GM19328 (cell line): ENCODE data around the gene IPCEF1.

ENCODE experiments used
- ATAC-seq: cut with Tn5 transposase; IDR thresholded peaks from one replicate; pipeline ENCODE4 v1.9.1; 2021; ENCODE audit warnings: mild to moderate bottlenecking, moderate library complexity; ENCODE audit not compliant: unreplicated experiment

The IPCEF1 gene

DNA sequence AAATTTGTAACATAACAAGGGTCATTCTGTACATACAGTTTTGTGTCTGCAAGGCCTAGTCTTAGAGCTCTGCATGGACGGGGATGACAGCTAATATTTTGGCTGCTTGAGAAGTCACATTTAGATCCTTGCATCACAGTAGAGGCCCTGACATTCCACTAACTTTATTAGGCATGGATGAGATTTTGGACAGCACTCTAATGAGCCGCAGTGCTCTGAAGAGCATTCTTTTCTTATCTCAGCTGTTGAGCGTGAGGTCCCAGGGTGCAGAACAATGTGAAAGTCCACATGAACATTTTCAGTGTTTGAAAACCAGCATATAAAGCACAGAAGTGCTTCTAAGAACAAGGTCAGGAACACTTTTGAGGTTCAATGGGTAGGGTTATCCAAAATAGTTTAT lies 58.9 kb downstream of the IPCEF1 start:
- no peak for ATAC-seq

DNA sequence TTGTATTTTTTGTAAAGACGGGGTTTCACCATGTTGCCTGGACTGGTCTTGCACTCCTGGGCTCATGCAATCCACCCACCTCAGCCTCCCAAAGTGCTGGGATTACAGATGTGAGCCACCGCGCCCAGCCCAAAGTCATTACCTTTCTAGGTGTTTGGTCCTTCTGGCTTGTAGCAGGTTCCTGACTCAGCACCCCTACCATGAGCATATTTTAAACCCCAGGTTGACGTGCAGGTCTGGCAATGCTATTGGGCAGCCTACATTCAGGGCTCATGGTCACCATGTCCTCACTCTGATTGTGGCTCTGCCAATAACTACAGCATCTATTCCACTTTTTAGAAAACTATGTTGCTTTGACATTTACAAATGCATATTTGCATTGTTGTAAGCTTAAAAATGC lies 59.4 kb downstream of the IPCEF1 start:
- ATAC-seq = no peak

DNA sequence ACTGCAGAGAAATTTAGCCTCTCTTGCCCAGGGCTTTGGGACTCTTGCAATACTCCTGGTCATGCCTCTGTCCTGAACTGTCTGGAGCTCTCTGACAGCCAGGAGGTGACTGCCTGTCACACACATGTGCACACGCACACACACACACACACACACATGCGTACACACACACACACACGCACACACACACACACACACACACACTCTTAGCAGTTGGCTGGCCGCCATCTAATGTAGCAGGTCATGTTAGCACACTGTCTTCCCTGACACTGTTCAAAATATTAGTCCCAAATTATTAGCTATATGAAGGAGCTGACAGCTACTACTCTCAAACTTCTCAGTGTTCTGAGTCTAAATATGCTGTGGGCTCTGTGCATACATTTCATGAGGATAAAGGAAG lies 60.9 kb downstream of the IPCEF1 start:
- ATAC-seq = no peak

DNA sequence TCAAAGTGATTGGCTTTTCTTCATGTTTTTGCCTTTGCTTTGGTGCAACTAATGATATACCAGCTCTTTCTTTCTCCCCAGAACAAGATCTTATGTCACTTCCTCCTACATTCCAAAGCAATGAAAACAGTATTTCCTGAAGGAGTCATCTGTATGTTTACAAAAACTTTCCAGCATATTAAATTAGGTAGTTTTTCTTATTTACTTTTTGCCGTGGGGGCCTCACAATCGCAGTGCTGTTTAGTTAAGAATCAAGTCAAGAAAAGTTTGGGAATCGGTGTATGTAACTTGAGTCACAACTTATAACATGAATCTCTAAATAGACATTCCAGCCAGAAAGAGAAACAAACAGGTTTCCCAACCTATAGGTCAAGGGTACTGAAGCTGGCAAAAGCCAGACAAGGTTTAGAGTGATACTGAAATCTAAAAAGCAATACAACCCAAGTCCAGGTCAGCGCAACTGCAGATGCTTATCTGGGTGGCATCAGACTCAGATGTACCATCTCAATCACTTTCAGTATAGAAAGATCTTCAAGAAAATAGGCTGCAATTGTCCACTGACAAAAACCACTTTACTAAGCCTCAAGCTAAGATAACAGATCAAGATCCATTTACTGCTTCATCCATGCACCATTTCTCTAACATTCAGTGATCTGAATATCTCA lies 63.6 kb downstream of the IPCEF1 start:
- ATAC-seq = no peak

DNA sequence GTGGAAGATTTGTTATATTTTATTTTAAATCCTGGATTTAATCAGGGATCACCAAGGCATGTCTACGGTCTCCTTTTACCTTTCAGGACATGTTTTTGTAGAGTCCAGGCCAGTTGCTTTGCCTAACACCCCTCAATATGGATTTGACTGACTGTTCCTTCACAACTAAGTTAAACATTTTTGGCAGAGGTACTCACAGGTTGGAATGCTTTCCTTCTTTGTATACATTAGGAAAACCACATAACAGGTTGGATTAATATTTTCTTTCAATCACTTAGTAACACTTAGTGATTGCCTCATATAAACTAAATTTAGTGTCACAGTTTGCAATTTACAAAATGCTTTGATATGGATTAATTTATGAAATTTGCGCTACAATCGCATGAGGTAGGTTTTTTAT lies 64.5 kb downstream of the IPCEF1 start:
- no peak for ATAC-seq

DNA sequence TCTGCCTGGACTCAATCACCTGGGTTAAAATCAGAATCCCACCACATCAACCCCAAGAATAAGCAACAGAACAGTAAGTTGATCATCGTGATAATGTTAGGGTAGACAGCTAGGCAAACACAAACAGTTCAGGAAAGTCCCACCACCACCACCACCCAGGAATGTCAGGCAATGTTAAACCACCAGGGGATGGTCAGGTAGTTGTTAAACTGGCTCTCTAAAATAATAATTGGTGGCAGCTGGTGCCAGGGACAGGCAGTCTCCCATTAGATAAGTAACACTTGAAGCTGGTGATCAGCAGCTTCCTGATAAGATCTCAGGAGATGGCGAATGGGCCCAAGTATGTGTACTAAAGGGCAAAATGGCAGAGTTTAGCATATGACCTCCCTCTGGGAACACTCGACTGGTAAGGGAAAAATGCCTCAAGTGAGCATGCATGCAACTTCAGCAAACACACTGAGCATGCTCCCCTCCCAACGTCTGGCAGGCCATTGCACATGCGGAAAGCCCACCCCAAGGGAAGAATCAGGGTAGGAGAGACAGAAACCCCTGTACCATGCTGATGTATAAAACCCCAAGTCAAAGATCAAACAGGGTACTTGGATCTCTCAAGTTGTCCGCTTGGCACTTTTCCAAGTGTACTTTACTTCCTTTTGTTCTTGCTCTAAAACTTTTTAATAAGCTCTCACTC lies 66.6 kb downstream of the IPCEF1 start:
- no peak for ATAC-seq

DNA sequence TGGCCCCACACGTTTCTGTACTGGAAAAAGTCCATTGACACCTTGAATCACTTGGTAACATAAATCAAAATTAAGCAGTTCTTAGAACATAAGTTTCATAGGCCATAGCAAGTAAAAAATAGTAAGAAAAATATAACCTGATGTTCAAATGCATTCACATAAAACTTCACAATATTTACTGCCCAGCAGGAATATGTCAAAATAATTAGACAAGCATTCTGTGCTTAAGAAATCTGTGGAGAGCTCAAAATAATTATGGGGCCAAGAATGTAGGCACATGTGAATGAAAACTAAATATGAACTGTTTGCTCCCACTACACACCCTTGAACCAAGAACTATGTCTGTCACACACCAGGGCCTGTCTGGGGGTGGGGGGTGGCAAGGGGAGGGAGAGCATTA lies 70.8 kb downstream of the IPCEF1 start:
- ATAC-seq = no peak

DNA sequence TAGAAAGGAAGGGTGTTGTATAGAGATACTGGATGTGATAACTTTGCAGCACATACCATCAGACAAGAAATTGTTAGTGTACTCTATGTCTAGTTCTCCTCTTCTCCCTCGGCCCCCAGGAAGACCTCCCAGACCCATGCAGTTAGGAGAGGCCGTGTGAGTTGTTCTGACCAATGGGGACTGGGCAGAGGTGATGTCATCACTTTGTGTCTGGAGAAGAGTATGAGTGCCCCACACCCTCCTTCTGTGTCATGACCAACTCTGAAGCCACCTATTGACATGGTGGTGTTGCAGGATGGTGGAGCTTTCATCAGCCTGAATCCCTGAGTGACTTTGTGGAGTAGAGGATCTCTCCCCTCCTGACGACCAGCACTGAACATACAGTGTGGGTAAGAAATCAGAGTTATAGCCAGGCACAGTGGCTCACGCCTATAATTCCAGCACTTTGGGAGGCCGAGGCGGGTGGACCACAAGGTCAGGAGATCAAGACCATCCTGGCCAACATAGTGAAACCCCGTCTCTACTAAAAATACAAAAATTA lies 72.2 kb downstream of the IPCEF1 start:
- no peak for ATAC-seq

DNA sequence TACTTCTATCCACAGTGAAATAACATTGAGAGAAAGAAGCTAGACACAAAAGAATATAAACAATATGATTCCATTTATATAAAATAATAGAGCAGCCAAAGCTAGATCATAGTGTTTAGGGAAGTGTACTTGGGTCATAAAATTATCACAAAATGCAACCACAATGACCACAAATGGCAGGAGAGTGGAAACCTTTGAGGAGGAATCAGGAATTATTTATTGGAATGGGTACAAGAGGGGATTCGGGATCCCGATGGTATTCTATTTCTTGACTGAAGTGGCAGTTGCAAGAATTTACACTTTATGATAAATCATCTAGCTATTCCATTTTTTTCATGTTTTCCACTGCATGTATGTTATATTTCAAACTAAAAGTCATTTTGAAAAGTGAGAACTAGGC lies 76.1 kb downstream of the IPCEF1 start:
- ATAC-seq = no peak

DNA sequence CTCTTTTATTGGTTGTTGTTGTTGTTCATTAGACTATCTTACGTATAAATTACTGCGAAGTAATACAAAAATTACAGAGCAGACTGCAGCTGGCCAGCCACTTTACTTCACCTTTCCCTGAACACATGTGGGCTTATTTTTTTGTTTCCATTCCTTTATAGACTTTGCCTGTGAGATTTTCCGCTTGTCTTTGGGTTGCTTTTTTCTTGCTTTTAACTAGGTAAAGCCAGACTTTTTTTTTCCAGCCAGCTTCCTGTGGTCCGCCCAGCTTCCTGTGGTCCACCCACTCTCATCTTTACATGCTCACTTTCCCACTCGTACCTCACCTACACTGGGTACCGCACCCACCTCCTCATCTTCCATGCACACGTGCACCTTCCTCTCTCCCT lies 79.0 kb downstream of the IPCEF1 start:
- no peak for ATAC-seq

DNA sequence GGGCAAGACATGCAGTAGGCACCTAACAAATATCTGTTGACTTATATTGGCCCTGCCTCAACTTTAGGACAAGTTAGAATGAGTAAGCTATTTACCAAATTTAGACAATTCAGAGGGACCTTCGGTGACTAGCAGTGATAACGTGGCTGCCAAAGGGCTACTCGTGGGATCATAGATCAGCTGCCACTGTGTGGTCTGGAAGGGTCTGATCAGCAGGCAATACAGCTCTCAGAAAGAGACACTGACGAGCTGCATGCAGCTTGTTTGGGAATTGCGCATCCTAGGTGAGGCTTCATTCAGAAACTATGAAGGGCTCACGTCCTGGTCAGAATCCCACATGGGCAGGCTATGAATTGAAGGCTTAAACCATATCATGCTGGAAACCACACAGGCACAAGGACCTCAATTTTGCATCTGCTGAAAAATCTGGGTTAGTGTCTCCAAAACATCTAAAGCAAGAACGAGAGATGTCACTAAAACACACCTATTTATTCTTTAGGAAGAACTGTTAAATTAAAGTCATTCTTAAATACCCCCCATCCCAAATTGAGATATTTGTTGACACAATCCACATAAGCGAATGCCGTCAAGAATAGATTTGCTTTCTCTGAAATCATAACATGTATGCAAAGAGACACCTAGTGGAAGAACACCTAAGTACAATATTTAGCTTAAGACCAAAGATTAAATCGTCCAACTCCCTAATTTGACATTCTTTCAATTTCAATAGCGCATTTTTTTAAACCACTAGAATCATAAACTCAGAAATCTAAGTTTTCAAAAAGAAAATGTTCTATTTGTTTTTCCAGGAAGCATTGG lies 79.6 kb downstream of the IPCEF1 start:
- peak; percentile 62 for ATAC-seq

DNA sequence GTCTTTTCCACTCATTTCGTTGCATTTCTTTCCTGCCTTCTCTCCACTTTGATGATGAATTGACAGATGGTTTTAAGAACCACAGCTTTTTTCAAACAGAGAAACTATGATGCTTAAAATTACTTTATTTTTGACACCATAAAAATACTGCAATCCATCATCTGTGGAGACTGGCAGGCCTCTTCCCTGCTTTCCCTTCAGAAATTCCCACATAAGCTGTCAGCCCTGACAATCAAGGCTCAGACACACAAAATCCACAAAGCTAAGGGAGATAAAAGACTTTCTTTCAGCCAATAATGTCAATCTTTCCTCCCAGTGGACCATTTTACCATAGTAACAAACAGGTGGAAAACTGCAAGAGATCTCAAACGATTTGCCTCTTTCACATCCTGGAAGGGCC lies 82.4 kb downstream of the IPCEF1 start:
- ATAC-seq = no peak

DNA sequence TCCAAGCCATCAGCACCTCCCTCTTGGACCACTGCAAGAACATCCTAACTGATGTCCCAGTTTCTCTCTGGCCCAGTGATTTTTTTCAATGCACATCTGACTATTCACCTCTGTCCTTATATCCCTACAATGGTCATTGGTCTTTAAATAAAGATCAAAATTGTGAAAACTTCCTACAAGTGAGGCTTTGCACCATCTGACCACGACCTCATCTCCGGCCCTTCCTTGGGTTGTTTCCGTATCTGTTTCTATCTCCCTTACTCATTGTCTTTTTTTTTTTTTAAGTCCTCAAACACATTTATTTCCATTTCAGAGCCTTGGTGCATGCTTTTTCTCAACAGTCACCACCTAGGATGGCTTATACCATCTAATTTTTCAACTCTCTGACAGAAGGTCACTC lies 88.1 kb downstream of the IPCEF1 start:
- ATAC-seq = no peak

DNA sequence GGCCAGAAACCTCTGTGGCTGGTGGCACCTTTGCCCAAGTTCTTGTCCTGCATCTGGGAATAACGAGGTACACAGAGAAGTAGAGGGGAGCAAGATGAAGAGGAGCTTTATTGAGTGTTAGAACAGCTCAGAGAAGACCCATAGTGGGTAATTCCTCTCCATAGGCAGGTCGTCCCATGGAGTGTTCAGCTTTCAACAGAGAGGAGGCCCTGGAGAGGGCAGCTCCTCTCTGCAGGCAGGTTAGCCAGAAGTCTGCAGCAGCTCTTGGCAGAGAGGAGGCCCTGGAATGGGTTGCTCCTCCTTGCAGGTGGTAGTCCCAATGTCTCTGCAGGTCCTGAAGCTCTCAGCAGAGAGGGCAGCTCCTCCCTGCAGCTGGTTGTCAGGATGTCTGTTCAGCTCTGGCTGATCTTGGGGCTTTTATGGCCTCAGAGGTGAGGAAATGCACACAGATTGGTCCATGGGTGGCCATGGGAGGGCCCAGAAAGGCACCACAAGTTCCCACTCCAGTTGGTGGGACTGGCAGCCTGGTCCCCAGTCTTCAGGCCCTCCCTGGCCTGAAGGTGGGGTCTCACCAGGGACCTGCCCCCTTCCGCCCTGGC lies 89.0 kb downstream of the IPCEF1 start:
- no peak for ATAC-seq

DNA sequence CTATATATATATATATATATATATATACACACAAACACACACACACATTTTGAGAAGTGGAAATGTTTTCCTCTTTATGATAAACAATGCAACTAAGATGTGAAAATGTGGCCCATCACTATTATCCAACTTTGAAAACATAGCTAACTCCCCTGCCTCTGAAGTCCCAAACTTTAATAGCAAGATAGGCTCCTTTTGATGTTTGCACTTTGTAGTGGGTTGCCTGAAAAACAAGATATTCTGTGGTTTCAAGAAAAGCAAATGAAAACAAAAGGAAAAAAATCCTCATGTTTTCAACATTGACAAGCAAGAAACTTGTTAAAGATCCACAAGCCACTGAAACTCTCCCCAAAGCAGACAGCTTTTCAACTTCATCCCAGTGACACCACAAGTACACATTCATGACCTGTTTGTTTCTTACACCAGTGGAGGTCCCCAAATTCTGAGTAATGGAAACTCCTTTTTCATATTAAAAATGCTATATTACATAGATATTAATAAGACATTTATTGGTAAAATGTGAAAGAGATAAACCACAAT lies 90.0 kb downstream of the IPCEF1 start:
- no peak for ATAC-seq

DNA sequence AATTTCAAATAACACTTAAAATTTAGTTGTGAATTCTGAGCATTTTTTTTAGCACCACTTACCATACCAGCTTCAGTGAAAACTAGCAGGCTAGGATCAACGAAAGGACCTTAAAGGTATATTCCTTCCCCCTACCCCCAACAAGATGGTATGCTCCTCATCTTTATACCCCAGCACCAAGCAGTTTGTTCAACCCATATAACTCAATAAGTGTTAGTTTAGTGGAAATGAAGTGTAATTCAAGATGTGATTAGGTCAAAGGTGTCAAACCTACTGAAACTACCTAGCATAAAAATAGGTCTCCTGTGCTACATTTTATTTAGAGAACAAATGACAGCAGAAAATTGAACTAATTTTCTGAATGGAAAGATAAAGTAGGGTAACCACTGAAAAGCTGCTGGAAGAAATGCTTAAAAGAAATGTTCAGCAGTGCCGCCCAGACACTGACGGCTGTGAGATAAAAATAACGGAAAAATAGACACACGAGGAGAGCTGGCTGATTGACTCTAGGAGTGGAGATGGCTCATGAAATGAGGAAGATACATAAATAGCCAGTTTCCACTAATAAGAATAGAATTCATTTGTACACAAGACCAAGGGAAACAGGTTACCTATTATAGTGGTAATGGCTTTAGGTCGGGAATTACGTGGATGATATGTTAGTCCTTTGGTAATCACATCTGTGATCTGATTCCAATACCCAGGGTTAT lies 94.8 kb downstream of the IPCEF1 start:
- ATAC-seq = peak; percentile 39

DNA sequence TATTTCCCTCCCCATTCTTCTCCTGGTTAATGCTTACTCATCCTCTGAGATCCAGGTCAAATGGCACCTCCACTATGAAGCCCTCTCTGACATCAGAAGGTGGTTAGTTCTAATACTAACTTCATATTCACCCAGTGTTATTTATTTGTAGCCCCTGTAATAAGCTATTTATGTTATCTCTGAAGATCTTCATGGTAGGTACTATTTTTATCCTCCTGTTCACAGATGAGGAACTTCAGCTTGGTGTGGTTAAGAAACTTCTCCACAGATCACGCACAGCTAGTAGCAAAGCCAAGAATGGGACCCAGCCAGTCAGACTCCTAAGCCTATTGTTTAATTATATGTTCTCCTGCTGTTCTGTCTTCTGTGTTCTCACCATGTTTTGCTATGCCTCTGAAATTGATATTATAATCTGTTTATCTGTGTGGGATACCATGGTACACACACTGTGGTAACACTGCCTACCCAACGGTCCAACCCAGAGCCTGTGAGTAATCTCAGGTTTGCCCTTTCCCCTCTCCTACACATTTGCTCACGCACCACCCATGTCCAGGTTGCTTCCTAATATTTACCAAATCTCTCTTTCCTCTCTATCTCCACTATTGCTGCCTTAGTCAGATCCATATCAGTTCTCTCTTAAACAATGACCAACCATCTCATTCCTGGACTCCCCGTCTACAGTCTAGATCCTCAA lies 98.4 kb downstream of the IPCEF1 start:
- peak; percentile 72 for ATAC-seq

DNA sequence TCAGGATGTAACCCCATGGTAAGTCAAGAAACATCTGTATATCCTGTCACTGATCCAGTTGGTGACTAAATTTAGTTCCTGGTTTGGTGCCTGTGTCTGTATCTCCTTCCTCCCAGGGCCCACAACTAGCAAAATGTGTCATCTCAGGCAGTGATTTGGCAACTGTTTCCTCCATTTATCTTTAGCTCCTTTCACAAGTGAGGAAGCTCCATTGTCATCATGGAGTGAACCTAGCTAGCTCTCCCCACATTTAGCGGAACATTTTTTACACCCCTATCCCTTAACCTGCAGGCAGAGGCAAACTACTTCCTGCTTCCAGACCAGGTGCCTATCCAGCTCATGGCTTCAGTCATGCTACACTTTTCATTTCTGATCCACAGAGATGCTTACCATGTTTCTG lies 99.5 kb downstream of the IPCEF1 start:
- no peak for ATAC-seq

DNA sequence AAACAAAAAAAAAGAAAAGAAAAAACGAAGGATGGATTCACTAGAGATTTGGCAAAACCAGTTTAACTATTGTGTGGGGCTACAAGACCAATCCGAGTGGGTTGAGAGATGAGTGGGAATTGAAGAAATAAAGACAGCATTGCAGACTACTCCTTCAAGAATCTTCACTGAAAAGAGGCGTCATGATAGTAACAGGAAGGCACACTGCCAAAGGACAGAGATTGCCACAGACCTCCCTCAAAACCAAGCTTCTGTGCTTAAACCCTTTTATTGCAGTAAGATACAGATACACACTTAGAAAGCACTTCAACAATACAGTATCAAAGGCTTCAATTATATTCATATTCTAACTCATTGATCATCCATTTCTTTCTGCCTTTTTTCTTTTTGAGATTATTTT lies 103.9 kb downstream of the IPCEF1 start:
- ATAC-seq = no peak

DNA sequence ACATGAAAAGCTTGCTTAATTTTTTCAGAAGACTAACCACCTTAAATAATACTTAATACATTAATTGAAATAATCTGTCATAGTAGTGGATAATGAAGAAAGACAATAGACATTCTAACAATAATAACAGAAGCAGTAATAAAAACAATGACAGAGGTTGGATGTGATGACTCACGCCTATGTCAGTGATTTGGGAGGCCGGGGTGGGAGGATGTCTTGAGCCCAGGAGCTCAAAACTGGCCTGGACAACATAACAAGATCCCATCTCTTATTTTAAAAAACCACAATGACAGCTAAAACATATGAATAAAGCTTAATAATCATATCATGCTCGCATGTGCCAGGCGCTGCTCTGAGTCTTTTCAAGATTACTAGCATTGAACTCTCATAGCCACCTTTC lies 105.5 kb downstream of the IPCEF1 start:
- no peak for ATAC-seq
